Measurements from ENCODE around the gene ADGRA1. TPM values are rescaled to one million over a fixed set of nuclear protein-coding genes. Genes with fewer than 3 reads are reported as not detected.

The ADGRA1 gene
- total RNA-seq, 4 donors from 2014 or later = not detected

DNA sequence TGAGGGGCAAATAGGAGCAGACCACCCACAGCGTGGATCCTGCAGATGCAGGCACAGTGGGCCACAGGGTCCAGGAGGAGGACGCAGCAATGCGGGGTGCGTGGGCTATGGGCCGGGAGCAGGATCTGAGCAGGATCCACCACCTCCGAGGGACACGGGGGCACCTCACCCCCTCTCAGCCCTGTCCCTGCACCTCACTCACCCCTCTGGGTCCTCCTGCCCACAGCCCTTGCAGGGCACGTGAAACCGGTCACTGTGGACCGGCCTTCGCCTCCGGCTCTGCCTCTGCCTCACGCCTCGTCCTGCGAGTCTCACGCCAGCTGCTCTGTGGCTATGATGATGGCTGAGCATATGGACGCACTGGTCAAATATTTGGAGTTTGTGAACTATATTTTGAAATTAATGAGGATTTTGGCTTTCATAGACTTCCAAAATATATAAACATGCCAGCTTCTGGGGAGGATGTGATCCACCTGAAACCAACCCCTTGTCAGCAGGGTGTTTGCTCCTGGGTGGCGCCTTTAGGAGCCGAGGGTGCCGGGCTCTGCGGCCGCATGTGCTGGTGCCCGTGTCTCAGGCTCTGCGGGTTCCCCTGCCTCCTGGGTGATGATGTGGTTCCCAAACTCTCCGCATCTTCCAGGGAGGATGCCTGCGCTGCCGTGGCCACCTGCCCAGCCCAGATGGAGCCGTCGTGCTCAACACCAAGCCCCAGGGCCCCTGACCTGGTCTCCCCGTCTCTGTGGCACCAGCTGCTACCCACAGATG is 11.3 kb upstream of the ADGRA1 start:
- Histone ChIP-seq H3K36me3 (no peaks in the 10 kb centered on the region), H3K4me3 (no peak overlapping the region), H3K27me3 (peaks cover 29 to 34% (median 33%) of the 10 kb centered on the region in 3 donors), H3K9me3 (no peaks in the 10 kb centered on the region), H3K27ac (no peak overlapping the region), H3K4me1 (no peaks in the 10 kb centered on the region)
- TF ChIP-seq, protein P1, sequence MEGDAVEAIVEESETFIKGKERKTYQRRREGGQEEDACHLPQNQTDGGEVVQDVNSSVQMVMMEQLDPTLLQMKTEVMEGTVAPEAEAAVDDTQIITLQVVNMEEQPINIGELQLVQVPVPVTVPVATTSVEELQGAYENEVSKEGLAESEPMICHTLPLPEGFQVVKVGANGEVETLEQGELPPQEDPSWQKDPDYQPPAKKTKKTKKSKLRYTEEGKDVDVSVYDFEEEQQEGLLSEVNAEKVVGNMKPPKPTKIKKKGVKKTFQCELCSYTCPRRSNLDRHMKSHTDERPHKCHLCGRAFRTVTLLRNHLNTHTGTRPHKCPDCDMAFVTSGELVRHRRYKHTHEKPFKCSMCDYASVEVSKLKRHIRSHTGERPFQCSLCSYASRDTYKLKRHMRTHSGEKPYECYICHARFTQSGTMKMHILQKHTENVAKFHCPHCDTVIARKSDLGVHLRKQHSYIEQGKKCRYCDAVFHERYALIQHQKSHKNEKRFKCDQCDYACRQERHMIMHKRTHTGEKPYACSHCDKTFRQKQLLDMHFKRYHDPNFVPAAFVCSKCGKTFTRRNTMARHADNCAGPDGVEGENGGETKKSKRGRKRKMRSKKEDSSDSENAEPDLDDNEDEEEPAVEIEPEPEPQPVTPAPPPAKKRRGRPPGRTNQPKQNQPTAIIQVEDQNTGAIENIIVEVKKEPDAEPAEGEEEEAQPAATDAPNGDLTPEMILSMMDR (IDR thresholded peaks at IDR 0.05 in 4 of 5, conservative IDR thresholded peaks at IDR 0.05 in 1 of 5) = no peak
- no peak for TF ChIP-seq POLR2A (IDR thresholded peaks at IDR 0.05)
- ATAC-seq = no peak
- no peak for DNase-seq
- in situ Hi-C loops (cut with MboI; ENCODE audit: low sequenced_read_pairs in 4 of 4) = no loop called here
- intact Hi-C loops (cut with DNase I; ENCODE audit: low total_unique reads) = no loop called here

- ATAC-seq = no peak
- Histone ChIP-seq H3K27me3 (peaks cover 39 to 66% (median 41%) of the 10 kb centered on the region in 3 donors), H3K4me1 (no peaks in the 10 kb centered on the region), H3K36me3 (no peaks in the 10 kb centered on the region), H3K9me3 (no peaks in the 10 kb centered on the region), H3K27ac (no peak overlapping the region), H3K4me3 (no peak overlapping the region)
- no peak for DNase-seq
- intact Hi-C loops (cut with DNase I; ENCODE audit: low total_unique reads) = no loop called here
- in situ Hi-C loops (cut with MboI; ENCODE audit: low sequenced_read_pairs in 4 of 4) = no loop called here
- TF ChIP-seq, protein P1 (IDR thresholded peaks at IDR 0.05 in 4 of 5, conservative IDR thresholded peaks at IDR 0.05 in 1 of 5) = no peak
- no peak for TF ChIP-seq POLR2A (IDR thresholded peaks at IDR 0.05)
These were observed 7.7 kb upstream of the ADGRA1 start for GRCh38 chr10:133079836-133080682.

DNA sequence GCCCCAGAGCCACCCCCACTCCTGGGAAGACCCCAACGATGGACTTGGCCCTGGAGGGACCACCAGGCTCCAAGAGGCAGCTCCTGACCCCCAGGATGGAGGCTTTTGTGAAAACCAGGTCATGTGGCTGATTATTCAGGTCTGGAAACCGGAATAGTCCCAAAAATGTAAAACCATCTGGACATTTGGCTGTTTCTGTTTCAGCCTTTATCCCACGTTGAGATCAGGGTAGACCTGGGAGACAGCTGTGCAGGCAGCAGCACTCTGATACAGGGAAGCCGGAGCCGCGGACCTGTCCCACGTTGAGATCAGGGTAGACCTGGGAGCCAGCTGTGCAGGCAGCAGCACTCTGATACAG is 7.1 kb upstream of the ADGRA1 start:
- H3K27ac ChIP-seq = no peak overlapping the region
- peaks cover 38 to 72% (median 43%) of the 10 kb centered on the region in 3 donors for H3K27me3 ChIP-seq
- no peaks in the 10 kb centered on the region for H3K36me3 ChIP-seq
- intact Hi-C loops (cut with DNase I; ENCODE audit: low total_unique reads) = no loop called here
- TF ChIP-seq, protein P1 (IDR thresholded peaks at IDR 0.05 in 4 of 5, conservative IDR thresholded peaks at IDR 0.05 in 1 of 5) = no peak
- TF ChIP-seq POLR2A (IDR thresholded peaks at IDR 0.05) = no peak
- no peaks in the 10 kb centered on the region for H3K9me3 ChIP-seq
- ATAC-seq (no peak), DNase-seq (no peak)
- no peak overlapping the region for H3K4me3 ChIP-seq
- H3K4me1 ChIP-seq = no peaks in the 10 kb centered on the region
- in situ Hi-C loops (cut with MboI; ENCODE audit: low sequenced_read_pairs in 4 of 4) = no loop called here

DNA sequence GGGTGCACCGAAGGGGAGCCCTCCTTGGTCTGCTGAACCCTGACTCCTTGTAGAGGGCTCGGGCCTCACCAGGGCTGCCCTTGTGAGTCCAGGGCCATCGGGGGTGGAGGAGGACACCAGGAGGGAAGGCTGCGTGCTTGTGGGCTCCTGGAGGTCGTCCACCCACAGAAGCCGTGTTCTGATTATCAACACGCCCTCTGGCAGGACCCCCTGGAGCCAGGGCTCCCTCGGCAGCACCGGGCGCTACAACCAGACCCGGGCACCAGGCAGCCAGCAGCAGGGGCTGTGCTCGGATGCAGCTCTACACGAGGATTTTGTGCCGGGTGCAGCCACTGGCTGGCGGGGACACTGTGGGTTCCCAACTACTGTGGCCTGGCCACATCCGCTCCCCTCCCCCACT is 6.1 kb upstream of the ADGRA1 start:
- no peak for DNase-seq
- ATAC-seq = no peak
- Histone ChIP-seq H3K9me3 (no peaks in the 10 kb centered on the region), H3K27me3 (peaks cover 43 to 72% (median 45%) of the 10 kb centered on the region in 3 donors), H3K27ac (no peak overlapping the region), H3K4me3 (no peak overlapping the region), H3K4me1 (no peaks in the 10 kb centered on the region), H3K36me3 (no peaks in the 10 kb centered on the region)
- in situ Hi-C loops (cut with MboI; ENCODE audit: low sequenced_read_pairs in 4 of 4) (no loop called here), intact Hi-C loops (cut with DNase I; ENCODE audit: low total_unique reads) (no loop called here)
- TF ChIP-seq POLR2A (IDR thresholded peaks at IDR 0.05) = no peak
- TF ChIP-seq, protein P1 (IDR thresholded peaks at IDR 0.05 in 4 of 5, conservative IDR thresholded peaks at IDR 0.05 in 1 of 5) = no peak

All from gastrocnemius medialis (tissue), 4 donors.